Colon (tissue), 2 donors: Measurements from ENCODE around the gene LARP4B.

Source experiments
- FAIRE-seq: peaks from 2 replicates; lab custom pipeline; 2012; peaks lifted over from hg19 to GRCh38; lab: Jason Lieb, UNC
- donor health status: control.
- donor health status: control.

The LARP4B gene

DNA sequence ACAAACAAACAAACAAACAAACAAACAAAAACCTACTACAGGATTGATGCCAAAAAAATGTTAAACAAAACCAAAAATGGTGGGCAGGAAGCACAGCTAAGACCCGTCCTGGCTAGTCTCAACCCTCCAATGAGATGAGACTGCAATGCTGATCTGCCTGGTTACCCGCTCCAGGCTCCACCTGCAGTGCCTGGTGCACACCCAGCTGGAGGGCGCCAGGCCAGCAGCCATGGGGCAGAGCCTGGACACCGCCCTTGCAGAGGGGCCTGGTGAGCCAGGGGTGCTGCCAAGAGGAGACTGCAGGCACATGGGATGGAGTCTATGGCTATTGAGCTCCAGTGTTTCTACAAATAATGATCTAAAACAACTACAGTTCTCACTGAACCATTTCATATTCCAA, 107.0 kb downstream of the LARP4B start:
- FAIRE-seq: no peak

DNA sequence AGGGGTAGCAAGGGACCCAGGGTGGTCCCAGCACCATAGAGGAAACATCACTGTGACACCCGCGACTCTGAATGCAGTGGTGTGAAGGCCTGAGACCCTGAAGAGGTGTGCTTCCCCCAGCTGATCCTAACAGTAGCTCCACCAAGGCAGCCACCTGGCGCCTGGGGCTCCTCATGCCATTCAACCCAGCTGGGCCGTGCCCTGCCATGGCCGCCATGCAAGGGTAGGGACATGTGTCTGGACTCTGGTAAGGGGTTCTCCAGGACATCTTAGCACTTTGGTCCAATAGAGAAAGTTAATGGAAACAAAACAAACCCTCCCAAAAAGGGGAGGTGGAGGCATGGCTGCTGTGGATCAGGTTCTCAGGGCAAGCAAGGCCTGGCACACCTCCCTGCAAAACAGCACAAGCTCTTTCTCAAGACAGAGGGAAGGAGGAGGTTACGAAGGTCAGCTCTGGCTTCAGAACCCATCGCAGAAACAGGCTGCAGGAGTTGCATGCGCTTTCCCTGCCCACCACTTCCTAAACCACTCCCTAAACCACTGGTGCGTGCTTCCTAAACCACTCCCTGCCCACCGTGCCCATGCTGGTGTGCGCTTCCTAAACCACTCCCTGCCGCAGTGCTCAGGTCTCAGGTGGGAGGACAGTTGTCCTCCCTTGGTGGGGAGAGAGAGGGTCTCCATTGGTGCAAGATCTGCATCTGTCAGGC, 108.7 kb downstream of the LARP4B start:
- no peak for FAIRE-seq

DNA sequence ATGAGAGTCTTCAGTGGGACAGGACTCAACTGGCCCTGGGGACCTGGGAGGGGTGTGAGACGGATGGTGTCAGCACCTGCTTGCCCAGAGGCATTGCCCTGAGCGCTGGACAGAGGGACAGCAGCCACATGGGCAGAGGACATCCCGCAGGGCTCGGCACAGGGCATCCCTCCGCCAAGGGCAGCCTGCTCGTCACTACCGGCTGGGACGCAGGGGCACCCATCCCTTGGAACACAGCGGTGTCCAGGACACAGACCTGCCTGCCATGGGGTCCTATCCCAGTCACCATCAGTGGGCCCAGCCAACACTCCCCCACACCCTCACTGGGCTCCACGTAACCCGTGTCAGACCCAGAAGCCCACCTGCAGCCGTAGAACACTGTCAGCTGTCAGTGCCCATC, 109.3 kb downstream of the LARP4B start:
- FAIRE-seq: no peak

DNA sequence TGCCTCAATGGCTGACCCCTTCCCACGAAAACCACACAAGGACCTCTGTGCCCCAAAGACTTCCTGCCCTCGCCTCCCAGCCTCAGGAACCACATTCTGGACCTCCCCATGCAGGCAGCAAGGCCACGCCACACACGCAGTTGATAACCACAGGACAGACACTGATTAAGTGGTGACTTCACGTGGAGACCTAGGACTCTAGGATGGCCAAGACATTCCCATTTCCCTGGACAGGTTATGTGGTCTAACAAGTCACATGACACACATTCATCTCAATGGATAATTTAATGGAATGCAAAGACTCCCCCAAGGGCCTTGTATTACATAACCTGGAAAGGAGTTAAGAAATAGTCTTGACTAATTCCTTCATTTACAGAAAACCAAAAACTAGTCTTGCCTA, 110.2 kb downstream of the LARP4B start:
- no peak for FAIRE-seq

DNA sequence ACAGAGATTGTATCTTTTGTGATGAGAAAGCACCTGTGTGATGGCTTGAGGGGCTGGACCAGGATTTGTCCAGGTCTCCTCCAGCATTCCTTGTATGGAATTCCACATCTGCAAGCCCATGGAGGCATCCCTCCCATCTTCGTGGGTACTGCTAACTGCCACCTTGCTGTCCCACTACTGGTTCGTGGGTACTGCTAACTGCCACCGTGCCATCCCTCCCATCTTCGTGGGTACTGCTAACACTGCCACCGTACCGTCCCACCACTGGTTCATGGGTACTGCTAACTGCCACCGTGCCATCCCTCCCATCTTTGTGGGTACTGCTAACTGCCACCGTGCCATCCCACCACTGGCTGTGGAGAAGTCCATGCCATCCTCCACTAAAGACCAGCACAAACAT, 111.7 kb downstream of the LARP4B start:
- no peak for FAIRE-seq

DNA sequence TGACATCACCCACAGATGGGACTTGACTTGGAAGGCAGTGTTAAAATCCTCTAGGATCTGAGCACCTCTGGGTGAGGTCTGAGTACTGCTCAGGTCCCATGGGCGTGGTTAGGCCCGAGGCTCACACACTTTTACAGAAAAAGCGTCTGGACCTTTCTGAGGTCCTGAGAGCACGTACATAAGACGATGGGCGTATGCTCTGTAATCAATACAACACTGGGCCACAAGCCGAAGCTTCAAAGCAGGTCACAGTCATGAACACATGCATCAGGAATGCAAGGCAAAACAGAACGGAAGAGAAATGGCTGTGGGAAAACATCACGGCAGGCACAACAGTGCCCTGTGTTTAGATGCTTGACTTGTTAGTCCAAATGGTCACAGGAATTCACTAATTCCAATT, 112.2 kb downstream of the LARP4B start:
- FAIRE-seq: no peak

DNA sequence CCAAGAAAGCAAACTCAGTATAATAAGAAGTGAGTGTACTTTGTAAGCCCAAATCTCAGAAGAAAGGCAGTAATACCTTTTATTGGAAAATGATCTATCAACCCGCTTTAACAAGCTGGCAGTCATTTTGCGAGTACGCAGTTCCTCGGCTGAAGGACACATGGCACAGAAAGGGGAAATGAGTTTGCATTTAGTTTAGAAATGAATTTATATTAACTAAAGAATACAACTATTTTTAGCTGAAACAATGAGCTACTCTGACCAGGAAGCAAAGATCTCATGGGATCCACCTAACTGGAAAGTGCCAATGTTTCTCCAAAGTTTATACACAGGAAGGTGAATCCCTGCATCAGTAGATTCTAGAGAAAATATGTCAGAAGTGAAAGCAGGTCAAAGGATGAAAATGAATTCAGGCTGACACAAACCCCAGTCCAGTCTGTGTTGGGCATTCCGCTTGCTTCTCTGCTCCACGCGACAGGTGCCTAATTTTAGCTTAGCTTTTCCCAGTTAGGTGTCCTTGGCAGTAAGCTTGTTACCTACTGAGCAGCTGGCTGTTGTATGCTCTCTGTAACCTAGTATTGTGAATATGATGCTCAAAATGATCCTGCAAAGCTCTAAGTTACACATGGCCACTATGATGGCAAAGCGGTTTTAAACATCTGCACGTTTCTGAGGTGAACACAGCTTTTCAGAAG, 112.8 kb downstream of the LARP4B start:
- no peak for FAIRE-seq

DNA sequence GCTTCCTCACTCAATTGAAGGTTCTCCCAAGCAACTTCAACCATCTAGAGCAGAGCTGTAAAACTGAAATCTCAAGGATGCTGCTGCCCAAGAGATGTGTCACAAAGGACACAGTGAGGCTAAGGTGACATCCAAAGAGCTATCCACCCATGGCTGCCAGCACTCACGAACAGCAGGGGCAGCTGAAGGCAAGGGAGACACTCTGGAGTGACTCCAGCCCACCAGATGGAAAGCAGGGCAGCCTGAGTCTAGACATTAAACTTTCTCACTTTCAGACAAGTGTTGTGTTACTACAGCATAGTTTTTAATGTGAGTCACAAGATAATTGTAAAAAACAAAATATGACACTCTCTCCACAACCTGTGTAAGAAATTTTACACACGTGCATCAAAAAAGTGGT, 113.5 kb downstream of the LARP4B start:
- no peak for FAIRE-seq

DNA sequence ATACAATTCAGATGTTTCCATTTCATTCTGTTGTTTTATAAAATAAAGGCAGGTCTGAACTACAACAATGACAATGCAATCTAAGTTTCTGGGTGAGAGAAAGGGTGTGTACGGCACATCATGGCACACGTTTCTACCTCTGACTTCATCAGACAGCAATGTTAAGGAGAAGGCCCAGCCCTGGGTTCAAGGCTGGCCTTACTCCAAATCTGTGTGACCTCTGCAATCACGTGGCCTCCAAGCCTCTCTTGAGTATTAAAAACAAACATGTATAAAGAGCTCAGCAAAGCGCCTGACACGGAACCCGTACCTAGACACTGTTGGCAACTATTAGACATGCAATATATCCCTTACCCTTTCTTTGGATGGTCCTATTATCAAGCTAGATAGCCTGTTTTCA, 114.1 kb downstream of the LARP4B start:
- no peak for FAIRE-seq

DNA sequence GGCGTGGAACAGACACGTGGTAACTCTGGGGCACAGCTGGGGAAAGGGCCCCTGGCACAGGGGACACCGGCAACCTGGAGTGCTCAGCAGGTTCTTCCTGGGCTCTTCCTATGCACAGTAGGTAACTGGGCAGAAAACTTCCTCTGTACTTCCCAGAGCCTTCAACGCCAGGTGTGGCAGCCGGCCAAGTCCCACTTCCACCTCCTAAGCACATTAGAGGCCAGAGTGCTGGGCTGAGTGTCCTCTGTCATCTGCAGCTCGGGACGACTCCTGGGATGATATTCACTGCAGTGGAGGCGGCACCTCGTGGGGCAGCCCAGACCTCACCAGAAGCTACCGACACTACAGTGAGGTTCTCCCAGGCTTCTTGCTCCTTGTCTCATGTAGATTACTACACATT, 114.5 kb downstream of the LARP4B start:
- no peak for FAIRE-seq

DNA sequence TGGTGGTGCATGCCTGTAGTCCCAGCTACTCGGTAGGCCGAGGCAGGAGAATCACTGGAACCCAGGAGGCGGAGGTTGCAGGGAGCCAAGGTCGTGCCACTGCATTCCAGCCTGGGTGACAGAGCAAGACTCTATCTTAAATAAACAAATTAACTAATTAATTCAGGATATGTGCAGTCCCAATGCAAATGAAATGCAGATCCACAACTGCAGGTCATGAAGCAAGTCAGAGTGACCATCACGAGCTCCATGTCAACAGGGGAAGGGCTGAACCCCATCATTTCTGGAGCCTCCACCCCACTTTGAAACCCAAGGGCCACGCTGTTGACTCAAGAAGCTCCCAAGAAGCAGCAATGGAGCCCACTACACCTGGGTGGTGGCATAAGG, 115.4 kb downstream of the LARP4B start:
- no peak for FAIRE-seq

DNA sequence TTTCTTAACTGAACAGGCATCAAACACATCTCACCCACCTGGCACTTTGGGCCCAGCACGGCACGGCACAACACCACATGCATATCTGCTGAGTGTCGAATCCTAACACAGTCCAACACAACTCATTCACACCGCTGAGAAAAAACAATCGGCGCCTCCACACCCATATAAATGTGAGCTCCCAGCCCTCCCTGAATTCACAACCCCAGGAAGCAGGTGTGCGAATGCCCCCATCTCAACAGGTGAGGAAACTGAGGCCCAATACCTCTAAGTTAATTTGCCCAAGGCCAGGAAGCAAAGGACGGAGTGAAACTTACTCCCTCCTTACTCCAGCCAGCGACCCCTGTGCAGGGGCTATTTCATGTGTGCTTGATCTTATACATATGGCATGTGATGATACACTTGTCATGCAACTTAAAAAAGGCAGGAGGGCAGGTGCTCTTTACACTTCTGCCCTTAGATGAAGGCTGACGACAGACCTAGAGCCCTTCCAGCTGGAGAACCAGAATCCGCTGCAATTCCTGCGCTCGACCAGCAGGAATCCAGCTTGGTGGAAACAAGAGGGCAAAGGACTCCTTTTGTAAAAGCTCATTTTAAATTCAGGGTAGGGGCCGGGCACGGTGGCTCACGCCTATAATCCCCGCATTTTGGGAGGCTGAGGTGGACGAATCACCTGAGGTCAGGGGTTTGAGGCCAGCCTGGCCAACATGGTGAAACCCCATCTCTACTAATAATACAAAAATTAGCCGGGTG, 116.0 kb downstream of the LARP4B start:
- no peak for FAIRE-seq

DNA sequence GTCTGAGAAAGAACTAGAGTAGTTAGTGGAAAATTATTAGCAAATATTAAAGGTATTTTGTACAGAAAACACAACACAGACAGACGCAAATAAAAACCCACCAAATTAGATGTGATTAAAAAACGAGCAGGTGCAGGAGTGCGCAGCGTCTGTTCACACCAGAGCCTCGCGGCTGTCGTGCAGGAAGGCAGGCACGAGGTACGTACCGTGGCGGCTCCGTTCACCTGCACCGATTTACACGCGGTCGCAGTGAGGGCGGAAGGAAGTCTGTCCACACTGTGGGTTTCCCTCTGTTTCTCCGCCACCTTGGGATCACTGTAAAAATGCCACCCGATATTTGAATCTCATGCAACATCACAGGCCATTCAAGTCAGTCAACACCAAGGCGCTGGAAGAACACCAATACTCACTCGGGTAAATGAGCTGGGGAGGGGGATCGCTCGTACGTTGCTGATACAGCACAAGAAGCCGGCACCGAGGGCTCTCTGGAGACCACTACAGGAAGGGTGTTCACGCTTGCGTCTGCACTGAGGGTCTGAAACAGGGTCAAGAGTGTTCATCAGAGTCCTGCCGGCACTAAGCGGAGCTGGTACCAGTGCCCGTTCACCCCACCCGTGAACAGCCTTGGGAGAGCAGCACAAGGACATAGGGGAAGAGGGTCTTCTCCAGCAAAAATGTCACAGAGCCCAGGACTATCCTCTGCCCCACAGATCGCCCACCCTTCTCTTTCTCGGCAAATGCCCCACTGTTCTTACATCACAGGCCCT, 116.8 kb downstream of the LARP4B start:
- no peak for FAIRE-seq

DNA sequence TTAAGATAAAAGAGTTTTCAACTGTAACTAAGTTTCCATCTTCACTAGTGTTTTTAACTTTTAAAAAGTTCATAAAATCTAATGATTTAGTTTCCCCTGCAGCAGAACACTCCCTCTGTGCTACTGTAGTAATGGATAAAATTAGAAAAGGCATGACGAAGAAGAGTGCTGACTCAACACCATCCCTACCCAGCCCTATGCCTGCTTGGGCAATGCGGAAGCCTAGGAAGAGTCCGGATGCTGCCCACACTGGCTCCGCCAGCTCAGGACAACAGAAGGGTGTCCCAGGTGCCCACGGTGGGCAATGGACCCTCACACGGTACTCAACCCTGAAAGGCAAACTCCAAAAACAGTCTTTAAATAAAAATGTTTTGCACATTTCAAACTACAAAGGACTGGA, 118.2 kb downstream of the LARP4B start:
- no peak for FAIRE-seq

DNA sequence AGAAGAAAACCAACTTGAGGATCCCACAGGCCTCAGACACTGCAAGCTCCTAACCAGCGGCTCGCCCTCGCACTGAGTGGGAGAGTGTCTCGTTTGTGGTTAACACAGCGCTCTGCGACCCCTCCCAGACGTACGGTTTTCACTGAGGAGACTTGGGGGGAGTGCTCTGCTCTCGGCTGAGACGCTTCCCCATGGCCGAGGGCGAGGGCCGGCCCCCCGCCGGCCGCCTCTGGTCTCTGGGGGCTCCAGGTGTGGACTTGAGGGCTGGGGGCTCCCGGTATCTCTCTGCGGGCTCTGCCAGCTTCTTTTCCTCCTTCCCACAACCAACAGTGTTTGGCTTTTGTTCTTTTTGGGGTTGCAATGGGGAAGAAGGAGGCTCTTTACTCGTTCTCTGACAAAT, 118.7 kb downstream of the LARP4B start:
- no peak for FAIRE-seq

DNA sequence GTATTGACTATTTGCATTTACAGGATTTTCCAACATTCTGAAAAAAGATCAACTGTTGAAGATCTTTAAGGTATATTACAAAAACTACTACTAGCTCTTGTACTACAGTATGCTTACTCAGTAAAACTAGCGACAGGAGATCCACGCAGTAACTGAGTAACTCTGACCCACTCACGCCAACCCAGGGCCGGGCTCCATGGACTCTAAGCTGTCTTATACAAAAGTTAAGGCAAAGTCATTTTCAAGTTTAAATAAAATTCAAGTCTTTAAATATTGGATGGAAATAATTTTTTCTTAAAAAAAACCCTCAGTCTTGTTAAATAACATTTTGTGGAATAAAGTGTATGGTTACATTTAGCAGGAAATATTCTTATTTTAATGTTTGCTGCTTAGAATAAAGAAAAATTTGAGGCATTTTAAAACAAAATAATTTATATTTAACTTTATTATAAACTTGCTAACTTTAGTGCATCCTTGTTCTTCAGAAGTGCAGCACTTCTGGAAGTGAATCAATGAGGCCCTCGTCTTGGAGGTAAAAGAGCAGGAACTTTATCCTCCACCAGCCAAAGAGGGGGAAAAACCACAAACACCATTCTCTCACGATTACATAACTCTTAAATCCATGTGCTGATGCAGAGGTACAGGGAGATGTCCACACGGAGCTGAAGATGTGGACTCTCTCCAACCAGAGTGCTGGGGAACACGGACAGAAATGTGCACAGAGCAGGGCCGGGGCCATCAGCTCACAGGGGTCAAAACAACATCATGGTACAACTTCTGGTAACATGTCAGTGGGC, 119.9 kb downstream of the LARP4B start:
- no peak for FAIRE-seq

DNA sequence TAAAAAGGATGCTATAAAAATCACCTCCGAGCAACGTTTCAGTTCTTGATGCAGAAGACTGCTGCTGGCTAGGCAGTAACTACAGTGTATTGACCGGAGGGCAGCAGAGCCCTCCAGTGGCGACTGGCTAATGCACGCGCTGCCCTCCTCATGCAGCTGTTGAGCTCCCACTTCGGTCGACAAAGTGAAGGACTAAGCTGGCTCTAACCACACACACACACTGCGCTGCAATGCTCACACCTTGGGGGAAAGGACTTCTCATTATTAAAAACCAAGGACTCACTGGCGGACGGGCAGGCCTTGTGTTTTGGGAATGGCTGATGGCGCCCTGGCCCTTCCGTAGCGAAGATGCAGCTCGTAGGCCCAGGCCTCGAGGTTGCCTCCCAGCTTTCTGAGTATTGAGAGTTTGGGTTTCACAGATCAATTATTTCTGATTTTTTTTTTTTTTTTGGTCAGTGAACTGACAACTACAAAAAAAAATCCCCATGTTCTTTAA, 121.1 kb downstream of the LARP4B start:
- FAIRE-seq: no peak

DNA sequence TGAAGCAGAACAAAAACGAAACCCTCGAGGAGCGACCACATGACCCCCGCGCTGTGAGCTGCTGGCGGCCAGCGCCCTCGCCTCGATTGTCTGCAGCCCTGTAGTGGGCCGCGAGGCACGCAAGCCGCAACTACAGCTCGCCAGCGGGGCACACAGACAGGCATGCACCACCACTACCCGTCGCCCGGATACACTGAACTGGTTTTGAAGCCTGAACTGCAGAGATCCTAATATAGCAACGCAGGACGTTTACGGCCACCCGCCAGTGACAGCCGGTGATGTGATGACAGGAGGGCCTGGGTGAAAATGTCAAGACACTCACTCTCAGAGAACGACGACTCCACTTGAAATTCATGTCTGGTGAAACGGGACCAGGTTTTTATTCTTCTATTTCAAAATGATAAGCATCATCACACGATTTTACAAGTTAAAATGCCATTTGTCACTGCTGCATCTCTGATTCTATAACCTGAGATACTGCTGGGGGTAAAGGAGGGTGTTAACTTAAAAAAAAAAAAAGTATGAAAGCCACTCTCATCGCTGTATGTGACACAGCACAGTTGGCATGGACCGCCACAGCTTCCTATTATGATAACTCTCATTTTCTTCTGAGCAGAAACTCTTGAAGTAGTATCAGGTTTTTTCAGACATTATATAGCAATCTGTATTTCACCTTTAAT, 121.7 kb downstream of the LARP4B start:
- no peak for FAIRE-seq

DNA sequence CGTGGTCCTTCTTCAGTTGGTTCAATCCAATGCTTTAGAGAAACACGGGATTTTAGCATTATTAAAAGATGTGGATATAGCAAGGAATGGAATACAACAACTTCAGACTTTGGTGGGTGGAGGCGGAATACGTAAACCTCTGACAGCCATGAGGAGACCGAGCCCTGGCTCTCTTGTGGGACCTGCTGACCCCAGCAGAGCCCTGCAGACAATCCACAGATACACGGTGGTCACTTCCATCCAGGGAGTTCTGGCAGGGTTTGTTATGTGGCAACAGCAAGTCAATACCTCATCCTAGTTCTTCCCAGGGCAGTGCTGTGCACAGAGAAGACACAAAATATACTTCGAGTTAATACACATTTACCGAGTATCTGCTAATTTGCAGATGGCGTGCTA, 123.5 kb downstream of the LARP4B start:
- no peak for FAIRE-seq

DNA sequence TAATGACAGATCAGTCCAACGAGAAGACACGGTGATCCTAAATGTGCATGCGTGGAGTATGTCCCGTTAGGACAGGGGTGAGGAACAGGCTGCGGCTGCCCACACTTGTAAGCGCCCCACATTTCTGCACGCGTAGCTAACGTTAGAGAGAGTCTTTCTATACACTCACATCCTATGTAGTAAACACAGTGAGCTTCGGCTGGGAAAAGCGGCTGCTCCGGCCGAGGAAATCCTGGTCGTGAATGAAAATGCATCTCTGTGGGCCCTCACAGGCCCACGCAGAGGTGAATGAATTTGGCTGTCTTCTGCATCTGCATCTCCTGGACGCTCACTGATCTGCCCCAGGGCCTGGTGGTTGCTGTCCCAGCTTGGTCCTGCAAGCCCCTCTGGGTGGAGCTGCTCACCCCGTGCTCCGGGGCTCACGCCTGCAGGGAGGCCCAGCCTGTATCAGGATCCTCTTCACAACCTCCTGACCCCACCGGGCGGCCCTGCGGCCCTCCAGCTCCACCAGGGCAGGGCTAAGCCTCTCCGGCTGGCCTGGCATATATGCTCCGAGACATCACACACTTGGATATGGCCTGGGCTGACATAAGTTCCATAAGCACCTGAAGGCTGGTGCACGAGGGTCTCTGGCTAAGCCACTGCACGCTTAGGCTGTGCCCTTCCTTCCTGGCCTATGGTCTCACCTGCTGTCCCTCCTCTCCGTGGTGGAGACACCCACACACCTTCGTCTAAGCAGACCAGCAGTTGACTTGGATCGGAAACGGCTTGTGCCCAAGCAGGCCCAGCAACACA, 124.1 kb downstream of the LARP4B start:
- no peak for FAIRE-seq
